Uterus (tissue), 2 donors: Measurements from ENCODE around the gene FAM89B.

Source experiments
- POLR2A ChIP-seq, 2 donors: fragments of 450-650 bp; IDR thresholded peaks; one replicate each; pipeline ENCODE4 v1.6.1; 2016; ENCODE audit warnings: antibody characterized with exemption in 2 of 2, mild to moderate bottlenecking in 1 of 2, moderate library complexity in 1 of 2
- TF ChIP-seq, protein P1 (sequence below), 4 experiments: fragments of 200-600 bp in 2 of 4; fragments of 450-650 bp in 2 of 4; sonication (generic) in 2 of 4; IDR thresholded peaks; one replicate each; pipeline ENCODE4 v1.5.1; 2016 to 2019; ENCODE audit warnings: antibody characterized with exemption in 4 of 4, mild to moderate bottlenecking in 2 of 4, moderate library complexity in 1 of 4

DNA sequence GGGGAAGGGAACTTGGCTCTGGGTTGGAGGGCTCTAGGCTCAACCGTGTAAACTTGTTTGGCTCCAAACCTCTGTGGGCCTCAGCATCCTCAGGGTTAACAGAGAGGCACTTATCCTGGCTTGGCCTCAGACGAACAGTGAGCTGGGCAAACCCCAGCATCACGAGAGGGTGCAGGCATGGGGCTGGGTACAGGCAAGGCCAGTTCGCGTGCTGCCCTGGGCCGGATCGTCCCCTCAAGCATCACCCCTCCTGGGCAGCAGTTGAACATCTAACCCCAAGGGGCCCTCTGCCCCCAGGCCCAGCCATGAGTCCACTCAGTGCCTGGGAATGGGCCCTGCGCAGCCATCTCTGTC is 5.4 kb downstream of the FAM89B start:
- TF ChIP-seq, protein P1, sequence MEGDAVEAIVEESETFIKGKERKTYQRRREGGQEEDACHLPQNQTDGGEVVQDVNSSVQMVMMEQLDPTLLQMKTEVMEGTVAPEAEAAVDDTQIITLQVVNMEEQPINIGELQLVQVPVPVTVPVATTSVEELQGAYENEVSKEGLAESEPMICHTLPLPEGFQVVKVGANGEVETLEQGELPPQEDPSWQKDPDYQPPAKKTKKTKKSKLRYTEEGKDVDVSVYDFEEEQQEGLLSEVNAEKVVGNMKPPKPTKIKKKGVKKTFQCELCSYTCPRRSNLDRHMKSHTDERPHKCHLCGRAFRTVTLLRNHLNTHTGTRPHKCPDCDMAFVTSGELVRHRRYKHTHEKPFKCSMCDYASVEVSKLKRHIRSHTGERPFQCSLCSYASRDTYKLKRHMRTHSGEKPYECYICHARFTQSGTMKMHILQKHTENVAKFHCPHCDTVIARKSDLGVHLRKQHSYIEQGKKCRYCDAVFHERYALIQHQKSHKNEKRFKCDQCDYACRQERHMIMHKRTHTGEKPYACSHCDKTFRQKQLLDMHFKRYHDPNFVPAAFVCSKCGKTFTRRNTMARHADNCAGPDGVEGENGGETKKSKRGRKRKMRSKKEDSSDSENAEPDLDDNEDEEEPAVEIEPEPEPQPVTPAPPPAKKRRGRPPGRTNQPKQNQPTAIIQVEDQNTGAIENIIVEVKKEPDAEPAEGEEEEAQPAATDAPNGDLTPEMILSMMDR (IDR thresholded peaks at IDR 0.05) = no peak
- TF ChIP-seq POLR2A (IDR thresholded peaks at IDR 0.05) = no peak
